Mononuclear cell (primary cell): ENCODE data around the gene NTN3. TPM values are rescaled to one million over a fixed set of nuclear protein-coding genes. Genes with fewer than 3 reads are reported as not detected.

ENCODE experiments used
- H3K27me3 ChIP-seq: 2 replicates; pipeline ENCODE4 v1.6.0; 2011; ENCODE audit warnings: low read length, control low read depth; ENCODE audit not compliant: insufficient read depth
- H3K4me1 ChIP-seq: 2 replicates; pipeline ENCODE4 v1.5.1; 2011; ENCODE audit warnings: mild to moderate bottlenecking, low read length, control low read depth; ENCODE audit not compliant: insufficient read depth
- H3K4me3 ChIP-seq: 2 replicates; pipeline ENCODE4 v1.5.1; 2011; ENCODE audit warnings: mild to moderate bottlenecking, low read length, moderate library complexity
- H3K9me3 ChIP-seq: 2 replicates; pipeline ENCODE4 v1.5.1; 2011; ENCODE audit warnings: low read depth, mild to moderate bottlenecking, control low read depth, low read length
- total RNA-seq: library from RNA; depleted of rRNA; stranded (reverse); fragments of >200 nt; gene quantifications from one replicate; pipeline ENCODE4 v1.2.3, GENCODE V29; 2012

NTN3 gene
- total RNA-seq, 1 donor, result not detected

- no peak overlapping the region for H3K4me3 ChIP-seq
- H3K9me3 ChIP-seq, result no peaks in the 10 kb centered on the region
Observed at GRCh38 chr16:2486645-2487516, 15.8 kb downstream of the NTN3 start.

GRCh38 chr16:2487517-2487842 is 16.4 kb downstream of the NTN3 start:
- Histone ChIP-seq H3K27me3 (no peaks in the 10 kb centered on the region), H3K4me3 (no peak overlapping the region), H3K4me1 (peaks cover 31% of the 10 kb centered on the region), H3K9me3 (no peaks in the 10 kb centered on the region)

More at GRCh38 chr16:2486645-2487516, 15.8 kb downstream of the NTN3 start:
- Histone ChIP-seq H3K4me1 (peaks cover 31% of the 10 kb centered on the region), H3K27me3 (no peaks in the 10 kb centered on the region)

GRCh38 chr16:2487903-2488531 is 16.9 kb downstream of the NTN3 start:
- peaks cover 31% of the 10 kb centered on the region for H3K4me1 ChIP-seq
- no peak overlapping the region for H3K4me3 ChIP-seq
- no peaks in the 10 kb centered on the region for H3K9me3 ChIP-seq
- no peaks in the 10 kb centered on the region for H3K27me3 ChIP-seq

- H3K27me3 ChIP-seq, result no peaks in the 10 kb centered on the region
- no peaks in the 10 kb centered on the region for H3K9me3 ChIP-seq
- H3K4me3 ChIP-seq, result no peak overlapping the region
- peaks cover 35% of the 10 kb centered on the region for H3K4me1 ChIP-seq
Observed at GRCh38 chr16:2489581-2489980, 18.5 kb downstream of the NTN3 start.

GRCh38 chr16:2490190-2491105 is 19.4 kb downstream of the NTN3 start:
- no peak overlapping the region for H3K4me3 ChIP-seq
- H3K9me3 ChIP-seq, result no peaks in the 10 kb centered on the region
- peaks cover 36% of the 10 kb centered on the region for H3K4me1 ChIP-seq
- H3K27me3 ChIP-seq, result no peaks in the 10 kb centered on the region

- Histone ChIP-seq H3K27me3 (no peaks in the 10 kb centered on the region), H3K4me1 (peaks cover 19% of the 10 kb centered on the region), H3K4me3 (no peak overlapping the region), H3K9me3 (no peaks in the 10 kb centered on the region)
Observed at GRCh38 chr16:2492292-2492691, 21.2 kb downstream of the NTN3 start.

- Histone ChIP-seq H3K4me3 (no peak overlapping the region), H3K9me3 (no peaks in the 10 kb centered on the region), H3K4me1 (peaks cover 5% of the 10 kb centered on the region), H3K27me3 (no peaks in the 10 kb centered on the region)
Observed at GRCh38 chr16:2493605-2494004, 22.5 kb downstream of the NTN3 start.

- no peaks in the 10 kb centered on the region for H3K9me3 ChIP-seq
- no peaks in the 10 kb centered on the region for H3K27me3 ChIP-seq
- no peak overlapping the region for H3K4me3 ChIP-seq
- peaks cover 5% of the 10 kb centered on the region for H3K4me1 ChIP-seq
Observed at GRCh38 chr16:2494616-2495015, 23.5 kb downstream of the NTN3 start.

GRCh38 chr16:2495041-2495440 is 23.9 kb downstream of the NTN3 start:
- Histone ChIP-seq H3K4me3 (no peak overlapping the region), H3K4me1 (peaks cover 5% of the 10 kb centered on the region), H3K9me3 (no peaks in the 10 kb centered on the region), H3K27me3 (no peaks in the 10 kb centered on the region)

- Histone ChIP-seq H3K4me1 (peaks cover 10% of the 10 kb centered on the region), H3K9me3 (no peaks in the 10 kb centered on the region), H3K27me3 (no peaks in the 10 kb centered on the region), H3K4me3 (no peak overlapping the region)
Observed at GRCh38 chr16:2496223-2497115, 25.4 kb downstream of the NTN3 start.

GRCh38 chr16:2497116-2497630 is 26.1 kb downstream of the NTN3 start:
- no peak overlapping the region for H3K4me3 ChIP-seq
- no peaks in the 10 kb centered on the region for H3K27me3 ChIP-seq
- H3K9me3 ChIP-seq, result no peaks in the 10 kb centered on the region
- H3K4me1 ChIP-seq, result peaks cover 13% of the 10 kb centered on the region

- Histone ChIP-seq H3K27me3 (no peaks in the 10 kb centered on the region), H3K4me1 (peaks cover 19% of the 10 kb centered on the region), H3K4me3 (no peak overlapping the region)
Observed at GRCh38 chr16:2497695-2498484, 26.8 kb downstream of the NTN3 start.

GRCh38 chr16:2498531-2499253 is 27.6 kb downstream of the NTN3 start:
- Histone ChIP-seq H3K4me3 (no peak overlapping the region), H3K4me1 (peaks cover 25% of the 10 kb centered on the region), H3K27me3 (no peaks in the 10 kb centered on the region), H3K9me3 (no peaks in the 10 kb centered on the region)

More at GRCh38 chr16:2497695-2498484, 26.8 kb downstream of the NTN3 start:
- H3K9me3 ChIP-seq, result no peaks in the 10 kb centered on the region
